ENCODE measurements around the gene FAIM.
"Not testable (repeated sequence)": the region's sequence is repeated elsewhere in the genome, so short reads cannot be mapped to it uniquely, and the experiment has no call there.

The FAIM gene

GRCh38 chr3:138680974-138681373 lies 72.4 kb downstream of the FAIM start:
- not testable (repeated sequence) for DNase-seq (ENCODE audit: low read depth)

- DNase-seq (ENCODE audit: low read depth): no peak
Observed at GRCh38 chr3:138681463-138682220, 73.1 kb downstream of the FAIM start.

GRCh38 chr3:138682648-138683047 lies 74.1 kb downstream of the FAIM start:
- DNase-seq (ENCODE audit: low read depth): no peak

Measured in activated gamma-delta T cell treated with anti-CD3 and anti-CD28 coated beads, Interleukin-2, amount 50 U/mL, for 16 hours (primary cell).